HG03045 (cell line): ENCODE data around the gene ACBD6.

Experiments
- ATAC-seq: cut with Tn5 transposase; IDR thresholded peaks from one replicate; pipeline ENCODE4 v1.9.1; 2021; ENCODE audit warnings: mild to moderate bottlenecking, moderate library complexity; ENCODE audit not compliant: unreplicated experiment

Gene ACBD6

GRCh38 chr1:180248731-180249681 is 253.4 kb downstream of the ACBD6 start:
- ATAC-seq, result no peak

GRCh38 chr1:180248176-180248575 is 254.2 kb downstream of the ACBD6 start:
- ATAC-seq, result no peak

- no peak for ATAC-seq
These were observed 254.8 kb downstream of the ACBD6 start for GRCh38 chr1:180247580-180247979.

DNA sequence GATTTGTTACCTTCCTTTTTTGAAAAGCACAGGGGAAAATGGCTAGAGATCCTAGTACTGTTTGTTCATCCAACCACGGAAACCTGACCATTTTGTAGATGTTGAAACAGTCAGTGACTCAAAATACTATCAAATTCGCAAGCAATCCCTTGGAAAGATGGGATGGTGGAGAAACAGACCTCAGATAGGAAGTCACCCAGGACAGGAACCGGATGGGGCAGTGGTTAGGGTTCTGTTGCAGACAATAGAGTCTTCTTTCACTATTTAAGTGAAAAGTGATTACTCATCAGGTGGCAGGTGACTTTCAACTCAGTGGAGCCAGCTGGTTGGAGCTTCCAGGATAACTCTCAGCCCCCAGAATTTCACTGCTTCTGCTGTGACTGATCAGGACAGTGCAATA is 255.3 kb downstream of the ACBD6 start:
- ATAC-seq, result no peak

GRCh38 chr1:180246579-180246978 is 255.8 kb downstream of the ACBD6 start:
- no peak for ATAC-seq

DNA sequence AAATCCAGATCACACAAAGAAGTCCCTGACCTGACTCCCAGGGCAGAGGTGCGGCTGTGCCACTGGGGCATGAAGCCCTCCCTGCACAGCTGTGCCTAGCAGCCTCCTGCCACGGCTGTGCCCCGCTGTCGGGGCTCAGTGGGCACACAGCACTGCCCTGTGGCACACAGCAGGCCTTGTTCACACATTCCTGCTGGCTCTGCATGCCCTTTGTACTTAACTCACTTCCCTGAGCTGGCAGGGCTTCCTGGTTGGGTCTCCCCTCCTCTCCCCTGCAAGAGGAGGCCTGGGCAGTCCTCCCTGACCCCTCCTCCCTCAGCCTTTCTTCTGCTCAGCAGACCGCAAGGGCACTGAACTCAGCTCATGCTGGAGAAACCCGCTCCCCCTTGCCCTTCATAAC is 257.5 kb downstream of the ACBD6 start:
- ATAC-seq, result no peak

DNA sequence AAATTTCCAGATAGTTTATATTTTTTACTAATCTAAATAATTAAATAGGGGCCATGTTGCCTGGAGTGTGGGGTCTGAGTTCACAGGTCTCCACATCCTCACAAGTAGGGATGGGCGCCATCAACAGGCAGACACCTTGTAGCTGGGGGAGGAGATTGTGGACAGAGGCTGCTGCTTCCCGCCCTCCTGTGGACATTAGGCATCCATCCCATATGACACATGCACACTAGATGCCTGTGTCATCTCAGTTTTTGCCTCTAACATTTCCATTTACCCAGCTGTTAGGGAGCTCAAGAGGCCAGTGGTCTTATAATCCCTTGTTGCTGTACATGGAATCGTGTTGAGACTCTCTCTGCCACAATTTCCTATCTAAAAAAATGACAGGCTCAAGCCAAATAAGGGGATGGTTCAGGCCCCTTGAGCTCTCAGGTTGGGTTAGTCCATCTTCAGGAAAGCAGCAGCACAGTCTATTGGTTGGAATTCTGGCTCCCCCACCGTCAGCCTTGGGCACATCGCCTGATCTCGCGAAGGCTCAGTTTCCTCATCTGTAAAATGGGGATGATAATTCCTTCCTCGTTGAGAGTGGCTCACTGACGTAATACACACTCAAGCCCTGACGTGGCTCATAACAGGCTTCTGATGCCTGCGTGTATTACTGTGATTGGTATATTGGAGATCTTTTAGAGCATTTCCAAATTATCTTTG is 258.7 kb downstream of the ACBD6 start:
- no peak for ATAC-seq

DNA sequence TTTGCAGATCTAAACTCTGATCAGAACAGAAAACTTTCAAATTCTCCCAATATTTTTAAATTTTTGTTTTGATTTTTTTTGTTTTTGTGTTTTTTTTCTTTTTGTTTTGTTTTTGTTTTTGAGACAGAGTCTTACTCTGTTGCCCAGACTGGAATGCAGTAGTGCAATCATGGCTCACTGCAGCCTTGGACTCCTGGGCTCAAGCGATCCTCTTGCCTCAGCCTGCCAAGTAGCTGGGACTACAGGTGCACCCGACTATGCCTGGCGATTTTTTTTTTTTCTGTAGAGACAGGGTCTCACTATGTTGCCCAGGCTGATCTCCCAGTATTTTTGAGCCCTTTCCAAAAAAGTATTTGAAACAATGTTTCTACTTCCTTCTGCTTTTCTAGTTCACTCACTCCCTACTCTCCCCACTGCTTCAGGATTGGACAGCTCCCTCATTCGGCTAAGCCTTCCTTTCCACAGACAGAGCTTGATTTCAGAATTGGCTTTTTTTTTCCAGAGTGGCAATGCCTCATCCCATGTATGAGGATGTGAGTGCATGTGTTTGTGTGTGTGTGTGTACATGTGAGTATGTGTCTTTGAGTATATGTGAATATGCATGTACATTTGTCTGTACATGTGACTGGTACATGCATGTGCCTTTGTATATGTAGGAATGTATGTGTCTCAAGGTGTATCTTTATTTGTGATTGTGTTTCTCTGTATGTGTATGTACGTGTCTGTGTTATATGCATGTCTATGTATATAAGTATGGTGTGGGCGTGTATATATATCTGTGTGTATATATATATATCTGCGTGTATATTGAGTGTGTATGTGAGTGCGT is 260.4 kb downstream of the ACBD6 start:
- ATAC-seq, result no peak

- ATAC-seq, result no peak
These were observed 263.0 kb downstream of the ACBD6 start for GRCh38 chr1:180239145-180240096.

DNA sequence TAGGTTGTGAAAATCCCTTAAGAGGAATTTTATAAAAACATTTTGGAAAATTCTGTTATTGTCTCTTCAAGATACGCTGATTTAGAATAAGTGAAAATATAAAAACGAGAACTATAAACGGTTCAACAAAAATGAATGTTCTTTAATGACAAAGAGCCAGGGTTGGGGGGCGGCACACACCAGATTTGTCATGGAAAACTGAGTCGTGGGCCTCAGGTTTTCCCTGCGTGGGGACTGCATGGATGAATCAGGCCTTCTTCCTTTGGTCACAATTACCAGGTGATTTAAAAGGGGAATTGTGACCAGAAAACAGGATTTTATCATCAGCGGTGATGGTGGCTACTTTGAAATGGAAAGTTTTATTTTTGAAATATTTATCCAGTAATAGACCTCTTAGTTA is 263.7 kb downstream of the ACBD6 start:
- ATAC-seq, result no peak
